MM.1S (cell line): ENCODE results near the gene GFER.

ENCODE experiments used
- EZH2phosphoT487 ChIP-seq: fragments of 300-600 bp; sonication (generic); IDR thresholded peaks from 2 replicates; pipeline ENCODE4 v1.6.1; 2018; ENCODE audit warnings: antibody characterized with exemption, low read length
- TF ChIP-seq, protein P1 (sequence below): fragments of 300-600 bp; sonication (generic); IDR thresholded peaks from 2 replicates; pipeline ENCODE4 v1.5.1; 2016; ENCODE audit warnings: antibody characterized with exemption, low read length, mixed read lengths

DNA sequence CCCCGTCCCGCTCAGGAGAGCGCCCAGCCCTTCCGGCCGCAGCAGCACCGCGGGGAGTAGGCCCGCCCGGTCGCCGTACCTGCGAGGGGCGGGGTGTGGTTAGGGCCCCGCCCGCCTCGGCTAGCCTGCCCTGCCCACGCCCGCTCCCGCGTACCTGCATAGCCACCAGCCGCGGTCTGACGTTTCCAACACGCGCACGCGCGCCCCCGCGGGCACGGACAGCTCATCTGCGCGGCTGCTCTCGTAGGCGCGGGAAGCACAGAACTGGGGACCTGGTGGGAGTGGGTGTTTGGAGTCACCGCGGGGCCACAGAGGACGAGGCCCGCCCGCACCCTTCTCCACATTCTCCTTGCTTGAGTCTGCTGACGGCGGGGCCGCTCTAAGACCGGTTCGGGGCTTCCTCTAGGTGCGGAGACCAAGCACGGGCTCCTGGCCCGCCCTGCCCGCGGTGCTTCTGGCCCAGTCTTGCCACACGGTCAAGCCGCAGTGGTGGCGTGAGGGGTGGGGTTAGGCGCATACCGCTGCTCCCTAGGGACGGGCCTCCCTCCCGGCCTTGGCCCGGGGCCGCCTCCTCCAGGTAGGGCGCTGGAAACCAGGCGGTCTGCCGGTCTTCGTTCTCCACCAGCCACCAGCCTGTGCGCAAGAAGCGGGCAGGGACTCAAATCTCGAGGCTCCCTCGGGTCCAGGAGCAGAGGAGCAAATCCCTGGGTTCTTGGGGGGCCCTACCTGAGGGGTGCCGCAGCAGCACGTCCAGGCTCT, 4.5 kb upstream of the GFER start:
- TF ChIP-seq EZH2phosphoT487: no peak
- TF ChIP-seq, protein P1, sequence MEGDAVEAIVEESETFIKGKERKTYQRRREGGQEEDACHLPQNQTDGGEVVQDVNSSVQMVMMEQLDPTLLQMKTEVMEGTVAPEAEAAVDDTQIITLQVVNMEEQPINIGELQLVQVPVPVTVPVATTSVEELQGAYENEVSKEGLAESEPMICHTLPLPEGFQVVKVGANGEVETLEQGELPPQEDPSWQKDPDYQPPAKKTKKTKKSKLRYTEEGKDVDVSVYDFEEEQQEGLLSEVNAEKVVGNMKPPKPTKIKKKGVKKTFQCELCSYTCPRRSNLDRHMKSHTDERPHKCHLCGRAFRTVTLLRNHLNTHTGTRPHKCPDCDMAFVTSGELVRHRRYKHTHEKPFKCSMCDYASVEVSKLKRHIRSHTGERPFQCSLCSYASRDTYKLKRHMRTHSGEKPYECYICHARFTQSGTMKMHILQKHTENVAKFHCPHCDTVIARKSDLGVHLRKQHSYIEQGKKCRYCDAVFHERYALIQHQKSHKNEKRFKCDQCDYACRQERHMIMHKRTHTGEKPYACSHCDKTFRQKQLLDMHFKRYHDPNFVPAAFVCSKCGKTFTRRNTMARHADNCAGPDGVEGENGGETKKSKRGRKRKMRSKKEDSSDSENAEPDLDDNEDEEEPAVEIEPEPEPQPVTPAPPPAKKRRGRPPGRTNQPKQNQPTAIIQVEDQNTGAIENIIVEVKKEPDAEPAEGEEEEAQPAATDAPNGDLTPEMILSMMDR: no peak
